ENCODE measurements around the gene YJEFN3. TPM values are rescaled to one million over a fixed set of nuclear protein-coding genes. Genes with fewer than 3 reads are reported as not detected.
A peak's percentile ranks its signal among the peaks of the same experiment; 100 is the strongest.

The YJEFN3 gene
- total RNA-seq, 1 experiment from 2014 or later, result 11.1 TPM

DNA sequence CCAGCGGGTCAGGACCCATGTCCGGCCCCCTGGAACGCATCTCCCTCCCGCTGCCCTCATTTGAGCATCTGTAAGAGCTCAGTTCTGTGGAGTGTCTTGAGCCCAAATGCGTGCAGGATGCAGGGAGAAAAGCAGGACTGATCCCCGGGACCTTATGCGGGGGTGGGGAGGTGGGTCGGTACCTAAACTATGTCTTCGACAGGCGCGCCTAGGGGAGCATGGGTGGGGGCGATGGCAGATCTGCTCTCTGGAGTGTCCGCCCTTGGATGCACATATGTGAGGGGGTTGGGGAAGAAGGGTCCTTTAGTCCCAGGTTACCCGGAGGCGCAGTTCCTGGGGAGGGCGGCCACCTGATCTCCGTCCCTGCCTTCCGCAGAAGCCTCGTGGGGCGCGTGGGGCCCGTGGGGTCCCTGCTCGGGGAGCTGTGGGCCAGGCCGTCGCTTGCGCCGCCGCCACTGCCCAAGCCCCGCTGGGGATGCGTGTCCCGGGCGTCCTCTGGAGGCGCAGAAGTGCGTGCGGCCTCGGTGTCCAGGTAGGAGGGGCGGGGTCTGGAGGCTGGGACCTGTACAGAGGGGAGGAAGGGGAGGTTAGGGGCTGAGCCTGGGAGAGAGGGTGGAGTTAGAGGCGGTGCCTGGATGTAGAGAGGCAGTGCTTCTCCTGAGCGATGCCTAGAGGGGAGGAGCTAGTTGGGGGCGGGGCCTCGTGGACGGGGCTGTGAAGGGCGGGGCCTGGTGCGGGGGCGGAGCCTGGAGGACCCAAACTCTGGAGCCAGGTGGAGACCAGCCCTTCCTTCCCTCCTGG, 12.2 kb downstream of the YJEFN3 start:
- CTCF ChIA-PET, result interaction anchor here (0.6 to 14.4 kb wide), 9 partner anchors 9 to 103 kb away, joined by 3 to 408 read pairs (median 5); partner anchors contain the start of genes GMIP, LPAR2 and YJEFN3
- TF ChIP-seq, protein P1, sequence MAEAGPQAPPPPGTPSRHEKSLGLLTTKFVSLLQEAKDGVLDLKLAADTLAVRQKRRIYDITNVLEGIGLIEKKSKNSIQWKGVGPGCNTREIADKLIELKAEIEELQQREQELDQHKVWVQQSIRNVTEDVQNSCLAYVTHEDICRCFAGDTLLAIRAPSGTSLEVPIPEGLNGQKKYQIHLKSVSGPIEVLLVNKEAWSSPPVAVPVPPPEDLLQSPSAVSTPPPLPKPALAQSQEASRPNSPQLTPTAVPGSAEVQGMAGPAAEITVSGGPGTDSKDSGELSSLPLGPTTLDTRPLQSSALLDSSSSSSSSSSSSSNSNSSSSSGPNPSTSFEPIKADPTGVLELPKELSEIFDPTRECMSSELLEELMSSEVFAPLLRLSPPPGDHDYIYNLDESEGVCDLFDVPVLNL (CRISPR knock-in tag; IDR thresholded peaks at IDR 0.05; ENCODE audit: borderline replicate concordance, low read depth), result no peak
- 0 out of 2 replicates have a peak, but pooled peaks have one; percentile 45 for TF ChIP-seq ZNF121 (CRISPR knock-in tag; IDR thresholded peaks at IDR 0.05)
- TF ChIP-seq, protein P2, sequence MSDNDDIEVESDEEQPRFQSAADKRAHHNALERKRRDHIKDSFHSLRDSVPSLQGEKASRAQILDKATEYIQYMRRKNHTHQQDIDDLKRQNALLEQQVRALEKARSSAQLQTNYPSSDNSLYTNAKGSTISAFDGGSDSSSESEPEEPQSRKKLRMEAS (CRISPR knock-in tag; IDR thresholded peaks at IDR 0.05), result 0 out of 2 replicates have a peak, but pooled peaks have one; percentile 9
- Mint-ChIP-seq H3K27me3 (ENCODE audit: low read depth) (peaks cover 36% of the 10 kb centered on the region), H3K36me3 (no peaks in the 10 kb centered on the region), H3K4me1 (peaks cover 6% of the 10 kb centered on the region), H3K4me3 (peak overlapping the region; percentile 88), H3K9me3 (no peaks in the 10 kb centered on the region), H3K27ac (peak overlapping the region; percentile 85)
- POLR2A ChIA-PET, result interaction anchor here (0.6 to 1.0 kb wide), 5 partner anchors 9 to 200 kb away, joined by 3 to 10 read pairs (median 3); partner anchors contain the start of gene LPAR2
- ATAC-seq, result peak; percentile 95
- DNase-seq (ENCODE audit: low spot score), result peak; percentile 98

DNA sequence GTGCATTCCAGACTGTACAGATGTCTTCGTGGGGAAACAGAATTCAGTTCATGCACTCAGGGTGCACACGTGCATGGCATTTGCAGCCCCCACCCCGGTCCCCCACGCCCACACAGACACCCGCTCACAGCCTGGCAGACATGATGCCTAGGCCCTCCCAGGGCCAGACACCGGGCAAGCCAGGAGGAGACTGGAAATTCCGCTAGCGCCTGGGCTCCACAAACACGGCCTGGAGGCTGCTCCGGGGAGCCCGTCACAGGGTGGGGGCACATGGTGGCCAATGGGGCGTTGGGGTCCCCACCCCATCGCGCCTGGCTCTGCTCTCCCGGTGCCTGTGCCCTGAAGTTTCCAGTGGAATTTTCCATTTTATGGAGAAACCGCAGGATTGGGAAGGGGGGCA, 12.9 kb downstream of the YJEFN3 start:
- Mint-ChIP-seq H3K9me3 (no peaks in the 10 kb centered on the region), H3K4me3 (no peak overlapping the region), H3K4me1 (peaks cover 6% of the 10 kb centered on the region), H3K27ac (no peak overlapping the region), H3K27me3 (ENCODE audit: low read depth) (peaks cover 32% of the 10 kb centered on the region), H3K36me3 (no peaks in the 10 kb centered on the region)
- DNase-seq (ENCODE audit: low spot score) (no peak), ATAC-seq (no peak)
- ChIA-PET POLR2A (interaction anchor here (0.7 to 1.0 kb wide), 3 partner anchors 9 to 87 kb away, joined by 3 to 10 read pairs (median 3); partner anchors contain the start of gene LPAR2), CTCF (interaction anchor here (0.6 to 14.4 kb wide), 8 partner anchors 10 to 102 kb away, joined by 3 to 408 read pairs (median 5); partner anchors contain the start of genes GMIP, LPAR2 and YJEFN3)
- TF ChIP-seq MYBL2 (CRISPR knock-in tag; IDR thresholded peaks at IDR 0.05) (no peak), ZNF219 (CRISPR knock-in tag; IDR thresholded peaks at IDR 0.05; ENCODE audit: borderline replicate concordance) (no peak), JUN (CRISPR knock-in tag; IDR thresholded peaks at IDR 0.05) (no peak), TP53 (CRISPR knock-in tag; IDR thresholded peaks at IDR 0.05) (no peak), GRHL2 (CRISPR knock-in tag; IDR thresholded peaks at IDR 0.05; ENCODE audit: insufficient replicate concordance, severe bottlenecking) (no peak)
- TF ChIP-seq, protein P3, sequence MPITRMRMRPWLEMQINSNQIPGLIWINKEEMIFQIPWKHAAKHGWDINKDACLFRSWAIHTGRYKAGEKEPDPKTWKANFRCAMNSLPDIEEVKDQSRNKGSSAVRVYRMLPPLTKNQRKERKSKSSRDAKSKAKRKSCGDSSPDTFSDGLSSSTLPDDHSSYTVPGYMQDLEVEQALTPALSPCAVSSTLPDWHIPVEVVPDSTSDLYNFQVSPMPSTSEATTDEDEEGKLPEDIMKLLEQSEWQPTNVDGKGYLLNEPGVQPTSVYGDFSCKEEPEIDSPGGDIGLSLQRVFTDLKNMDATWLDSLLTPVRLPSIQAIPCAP (CRISPR knock-in tag; IDR thresholded peaks at IDR 0.05), result no peak
- TF ChIP-seq, protein P4, sequence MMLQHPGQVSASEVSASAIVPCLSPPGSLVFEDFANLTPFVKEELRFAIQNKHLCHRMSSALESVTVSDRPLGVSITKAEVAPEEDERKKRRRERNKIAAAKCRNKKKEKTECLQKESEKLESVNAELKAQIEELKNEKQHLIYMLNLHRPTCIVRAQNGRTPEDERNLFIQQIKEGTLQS (CRISPR knock-in tag; conservative IDR thresholded peaks at IDR 0.05), result no peak
- TF ChIP-seq, protein P5, sequence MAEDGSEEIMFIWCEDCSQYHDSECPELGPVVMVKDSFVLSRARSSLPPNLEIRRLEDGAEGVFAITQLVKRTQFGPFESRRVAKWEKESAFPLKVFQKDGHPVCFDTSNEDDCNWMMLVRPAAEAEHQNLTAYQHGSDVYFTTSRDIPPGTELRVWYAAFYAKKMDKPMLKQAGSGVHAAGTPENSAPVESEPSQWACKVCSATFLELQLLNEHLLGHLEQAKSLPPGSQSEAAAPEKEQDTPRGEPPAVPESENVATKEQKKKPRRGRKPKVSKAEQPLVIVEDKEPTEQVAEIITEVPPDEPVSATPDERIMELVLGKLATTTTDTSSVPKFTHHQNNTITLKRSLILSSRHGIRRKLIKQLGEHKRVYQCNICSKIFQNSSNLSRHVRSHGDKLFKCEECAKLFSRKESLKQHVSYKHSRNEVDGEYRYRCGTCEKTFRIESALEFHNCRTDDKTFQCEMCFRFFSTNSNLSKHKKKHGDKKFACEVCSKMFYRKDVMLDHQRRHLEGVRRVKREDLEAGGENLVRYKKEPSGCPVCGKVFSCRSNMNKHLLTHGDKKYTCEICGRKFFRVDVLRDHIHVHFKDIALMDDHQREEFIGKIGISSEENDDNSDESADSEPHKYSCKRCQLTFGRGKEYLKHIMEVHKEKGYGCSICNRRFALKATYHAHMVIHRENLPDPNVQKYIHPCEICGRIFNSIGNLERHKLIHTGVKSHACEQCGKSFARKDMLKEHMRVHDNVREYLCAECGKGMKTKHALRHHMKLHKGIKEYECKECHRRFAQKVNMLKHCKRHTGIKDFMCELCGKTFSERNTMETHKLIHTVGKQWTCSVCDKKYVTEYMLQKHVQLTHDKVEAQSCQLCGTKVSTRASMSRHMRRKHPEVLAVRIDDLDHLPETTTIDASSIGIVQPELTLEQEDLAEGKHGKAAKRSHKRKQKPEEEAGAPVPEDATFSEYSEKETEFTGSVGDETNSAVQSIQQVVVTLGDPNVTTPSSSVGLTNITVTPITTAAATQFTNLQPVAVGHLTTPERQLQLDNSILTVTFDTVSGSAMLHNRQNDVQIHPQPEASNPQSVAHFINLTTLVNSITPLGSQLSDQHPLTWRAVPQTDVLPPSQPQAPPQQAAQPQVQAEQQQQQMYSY (CRISPR knock-in tag; IDR thresholded peaks at IDR 0.05), result no peak
- TF ChIP-seq, protein P6, sequence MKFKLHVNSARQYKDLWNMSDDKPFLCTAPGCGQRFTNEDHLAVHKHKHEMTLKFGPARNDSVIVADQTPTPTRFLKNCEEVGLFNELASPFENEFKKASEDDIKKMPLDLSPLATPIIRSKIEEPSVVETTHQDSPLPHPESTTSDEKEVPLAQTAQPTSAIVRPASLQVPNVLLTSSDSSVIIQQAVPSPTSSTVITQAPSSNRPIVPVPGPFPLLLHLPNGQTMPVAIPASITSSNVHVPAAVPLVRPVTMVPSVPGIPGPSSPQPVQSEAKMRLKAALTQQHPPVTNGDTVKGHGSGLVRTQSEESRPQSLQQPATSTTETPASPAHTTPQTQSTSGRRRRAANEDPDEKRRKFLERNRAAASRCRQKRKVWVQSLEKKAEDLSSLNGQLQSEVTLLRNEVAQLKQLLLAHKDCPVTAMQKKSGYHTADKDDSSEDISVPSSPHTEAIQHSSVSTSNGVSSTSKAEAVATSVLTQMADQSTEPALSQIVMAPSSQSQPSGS (CRISPR knock-in tag; IDR thresholded peaks at IDR 0.05; ENCODE audit: borderline replicate concordance, low read depth), result no peak
- TF ChIP-seq, protein P7, sequence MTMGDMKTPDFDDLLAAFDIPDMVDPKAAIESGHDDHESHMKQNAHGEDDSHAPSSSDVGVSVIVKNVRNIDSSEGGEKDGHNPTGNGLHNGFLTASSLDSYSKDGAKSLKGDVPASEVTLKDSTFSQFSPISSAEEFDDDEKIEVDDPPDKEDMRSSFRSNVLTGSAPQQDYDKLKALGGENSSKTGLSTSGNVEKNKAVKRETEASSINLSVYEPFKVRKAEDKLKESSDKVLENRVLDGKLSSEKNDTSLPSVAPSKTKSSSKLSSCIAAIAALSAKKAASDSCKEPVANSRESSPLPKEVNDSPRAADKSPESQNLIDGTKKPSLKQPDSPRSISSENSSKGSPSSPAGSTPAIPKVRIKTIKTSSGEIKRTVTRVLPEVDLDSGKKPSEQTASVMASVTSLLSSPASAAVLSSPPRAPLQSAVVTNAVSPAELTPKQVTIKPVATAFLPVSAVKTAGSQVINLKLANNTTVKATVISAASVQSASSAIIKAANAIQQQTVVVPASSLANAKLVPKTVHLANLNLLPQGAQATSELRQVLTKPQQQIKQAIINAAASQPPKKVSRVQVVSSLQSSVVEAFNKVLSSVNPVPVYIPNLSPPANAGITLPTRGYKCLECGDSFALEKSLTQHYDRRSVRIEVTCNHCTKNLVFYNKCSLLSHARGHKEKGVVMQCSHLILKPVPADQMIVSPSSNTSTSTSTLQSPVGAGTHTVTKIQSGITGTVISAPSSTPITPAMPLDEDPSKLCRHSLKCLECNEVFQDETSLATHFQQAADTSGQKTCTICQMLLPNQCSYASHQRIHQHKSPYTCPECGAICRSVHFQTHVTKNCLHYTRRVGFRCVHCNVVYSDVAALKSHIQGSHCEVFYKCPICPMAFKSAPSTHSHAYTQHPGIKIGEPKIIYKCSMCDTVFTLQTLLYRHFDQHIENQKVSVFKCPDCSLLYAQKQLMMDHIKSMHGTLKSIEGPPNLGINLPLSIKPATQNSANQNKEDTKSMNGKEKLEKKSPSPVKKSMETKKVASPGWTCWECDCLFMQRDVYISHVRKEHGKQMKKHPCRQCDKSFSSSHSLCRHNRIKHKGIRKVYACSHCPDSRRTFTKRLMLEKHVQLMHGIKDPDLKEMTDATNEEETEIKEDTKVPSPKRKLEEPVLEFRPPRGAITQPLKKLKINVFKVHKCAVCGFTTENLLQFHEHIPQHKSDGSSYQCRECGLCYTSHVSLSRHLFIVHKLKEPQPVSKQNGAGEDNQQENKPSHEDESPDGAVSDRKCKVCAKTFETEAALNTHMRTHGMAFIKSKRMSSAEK (CRISPR knock-in tag; IDR thresholded peaks at IDR 0.05; ENCODE audit: borderline replicate concordance), result no peak
- TF ChIP-seq, protein P8, sequence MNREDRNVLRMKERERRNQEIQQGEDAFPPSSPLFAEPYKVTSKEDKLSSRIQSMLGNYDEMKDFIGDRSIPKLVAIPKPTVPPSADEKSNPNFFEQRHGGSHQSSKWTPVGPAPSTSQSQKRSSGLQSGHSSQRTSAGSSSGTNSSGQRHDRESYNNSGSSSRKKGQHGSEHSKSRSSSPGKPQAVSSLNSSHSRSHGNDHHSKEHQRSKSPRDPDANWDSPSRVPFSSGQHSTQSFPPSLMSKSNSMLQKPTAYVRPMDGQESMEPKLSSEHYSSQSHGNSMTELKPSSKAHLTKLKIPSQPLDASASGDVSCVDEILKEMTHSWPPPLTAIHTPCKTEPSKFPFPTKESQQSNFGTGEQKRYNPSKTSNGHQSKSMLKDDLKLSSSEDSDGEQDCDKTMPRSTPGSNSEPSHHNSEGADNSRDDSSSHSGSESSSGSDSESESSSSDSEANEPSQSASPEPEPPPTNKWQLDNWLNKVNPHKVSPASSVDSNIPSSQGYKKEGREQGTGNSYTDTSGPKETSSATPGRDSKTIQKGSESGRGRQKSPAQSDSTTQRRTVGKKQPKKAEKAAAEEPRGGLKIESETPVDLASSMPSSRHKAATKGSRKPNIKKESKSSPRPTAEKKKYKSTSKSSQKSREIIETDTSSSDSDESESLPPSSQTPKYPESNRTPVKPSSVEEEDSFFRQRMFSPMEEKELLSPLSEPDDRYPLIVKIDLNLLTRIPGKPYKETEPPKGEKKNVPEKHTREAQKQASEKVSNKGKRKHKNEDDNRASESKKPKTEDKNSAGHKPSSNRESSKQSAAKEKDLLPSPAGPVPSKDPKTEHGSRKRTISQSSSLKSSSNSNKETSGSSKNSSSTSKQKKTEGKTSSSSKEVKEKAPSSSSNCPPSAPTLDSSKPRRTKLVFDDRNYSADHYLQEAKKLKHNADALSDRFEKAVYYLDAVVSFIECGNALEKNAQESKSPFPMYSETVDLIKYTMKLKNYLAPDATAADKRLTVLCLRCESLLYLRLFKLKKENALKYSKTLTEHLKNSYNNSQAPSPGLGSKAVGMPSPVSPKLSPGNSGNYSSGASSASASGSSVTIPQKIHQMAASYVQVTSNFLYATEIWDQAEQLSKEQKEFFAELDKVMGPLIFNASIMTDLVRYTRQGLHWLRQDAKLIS (CRISPR knock-in tag; IDR thresholded peaks at IDR 0.05; ENCODE audit: borderline replicate concordance), result no peak
